Measurements from ENCODE around the gene LBX1.

Gene LBX1

DNA sequence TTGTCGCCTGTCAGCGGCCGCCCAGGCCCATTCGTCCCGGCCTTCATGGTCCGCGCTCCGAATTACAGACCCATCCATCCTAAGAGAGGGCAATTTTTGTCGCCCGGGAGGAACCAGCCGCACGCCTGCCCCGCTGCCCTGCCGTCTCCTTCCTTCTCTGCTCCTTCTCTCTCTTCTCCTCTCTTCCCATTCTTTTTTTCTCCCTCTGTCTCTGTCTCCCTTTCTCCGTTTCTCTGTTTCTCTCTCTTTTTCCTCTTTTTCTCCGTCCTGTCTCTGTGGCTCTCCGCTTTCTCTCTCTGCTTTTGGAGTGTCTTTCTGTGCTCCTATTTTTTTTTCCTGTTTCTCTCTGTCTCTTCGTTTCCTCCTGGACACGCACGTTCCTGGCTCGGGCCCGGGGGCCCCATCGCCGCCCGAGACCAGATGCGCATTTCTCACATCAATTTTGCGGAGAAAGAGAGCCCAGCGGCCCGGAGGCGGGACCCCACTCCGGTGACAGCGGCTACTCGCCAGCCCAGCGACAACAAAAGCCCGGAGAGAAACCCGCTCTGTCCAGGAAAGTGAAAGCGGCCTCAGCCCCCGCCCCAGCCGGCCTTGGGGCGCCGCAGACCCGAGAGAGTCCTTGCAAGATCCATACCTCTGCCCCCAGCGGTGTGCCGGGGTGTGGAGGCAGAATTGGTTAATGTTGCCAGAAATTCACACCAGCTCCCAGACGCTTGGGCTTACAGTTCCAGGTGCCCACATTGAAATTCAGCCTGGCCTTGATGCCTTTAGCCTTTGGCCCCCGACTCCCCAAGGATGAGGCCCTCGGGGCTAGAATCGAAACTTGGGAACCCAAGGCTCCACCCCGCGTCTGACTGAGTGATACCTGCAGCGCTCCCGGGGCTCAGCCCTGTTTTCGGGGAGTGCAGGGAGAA lies 4.1 kb downstream of the LBX1 start:
- no peak for DNase-seq

DNA sequence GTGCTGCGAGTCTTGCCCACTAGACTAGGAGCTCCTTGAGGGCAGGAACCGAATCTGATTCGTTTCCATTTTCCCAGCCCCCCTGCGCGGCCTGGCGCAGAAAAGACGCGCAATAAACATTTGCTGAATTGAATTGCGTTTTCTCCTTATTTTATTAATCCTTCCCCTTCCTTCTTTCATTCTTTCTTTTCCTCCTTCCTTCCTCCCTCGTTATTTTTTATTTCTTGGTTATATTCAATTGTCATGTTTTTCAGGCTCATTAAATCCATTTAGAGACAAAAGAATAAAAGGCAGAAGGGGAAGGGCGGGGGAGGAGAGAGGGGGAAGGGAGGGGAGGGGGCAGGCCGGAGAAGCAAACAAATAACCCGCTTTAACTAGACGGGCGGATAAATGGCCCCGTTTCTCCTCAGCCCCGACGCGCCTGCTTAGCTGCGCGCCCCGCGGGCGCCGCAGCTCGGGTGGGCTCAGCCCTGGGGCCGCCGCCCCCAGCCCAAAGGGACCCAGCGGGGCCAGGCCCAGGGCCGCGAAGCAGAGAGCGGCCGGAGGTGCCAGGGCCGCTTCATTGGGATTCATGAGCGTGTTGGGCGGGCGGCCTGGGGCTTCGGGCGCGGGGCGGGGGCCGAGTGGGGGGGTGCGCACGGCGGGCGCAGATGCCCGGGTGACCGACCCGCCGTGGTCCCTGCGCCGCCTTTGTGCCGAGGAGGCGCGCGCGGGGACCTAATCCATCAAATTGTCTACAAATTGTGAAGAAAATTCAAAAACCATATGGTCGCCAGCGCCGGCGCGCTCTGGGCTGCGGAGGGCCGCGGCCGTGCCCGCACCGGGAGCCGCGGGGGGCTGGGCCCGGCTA lies 5.0 kb downstream of the LBX1 start:
- no peak for DNase-seq

- DNase-seq: no peak
These were observed 5.8 kb downstream of the LBX1 start for GRCh38 chr10:101223274-101224059.

GRCh38 chr10:101222683-101223273 lies 6.5 kb downstream of the LBX1 start:
- no peak for DNase-seq

- DNase-seq: no peak
These were observed 7.2 kb downstream of the LBX1 start for GRCh38 chr10:101221963-101222531.

- DNase-seq: no peak
These were observed 7.7 kb downstream of the LBX1 start for GRCh38 chr10:101221549-101221948.

GRCh38 chr10:101219946-101220451 lies 9.3 kb downstream of the LBX1 start:
- DNase-seq: no peak

DNA sequence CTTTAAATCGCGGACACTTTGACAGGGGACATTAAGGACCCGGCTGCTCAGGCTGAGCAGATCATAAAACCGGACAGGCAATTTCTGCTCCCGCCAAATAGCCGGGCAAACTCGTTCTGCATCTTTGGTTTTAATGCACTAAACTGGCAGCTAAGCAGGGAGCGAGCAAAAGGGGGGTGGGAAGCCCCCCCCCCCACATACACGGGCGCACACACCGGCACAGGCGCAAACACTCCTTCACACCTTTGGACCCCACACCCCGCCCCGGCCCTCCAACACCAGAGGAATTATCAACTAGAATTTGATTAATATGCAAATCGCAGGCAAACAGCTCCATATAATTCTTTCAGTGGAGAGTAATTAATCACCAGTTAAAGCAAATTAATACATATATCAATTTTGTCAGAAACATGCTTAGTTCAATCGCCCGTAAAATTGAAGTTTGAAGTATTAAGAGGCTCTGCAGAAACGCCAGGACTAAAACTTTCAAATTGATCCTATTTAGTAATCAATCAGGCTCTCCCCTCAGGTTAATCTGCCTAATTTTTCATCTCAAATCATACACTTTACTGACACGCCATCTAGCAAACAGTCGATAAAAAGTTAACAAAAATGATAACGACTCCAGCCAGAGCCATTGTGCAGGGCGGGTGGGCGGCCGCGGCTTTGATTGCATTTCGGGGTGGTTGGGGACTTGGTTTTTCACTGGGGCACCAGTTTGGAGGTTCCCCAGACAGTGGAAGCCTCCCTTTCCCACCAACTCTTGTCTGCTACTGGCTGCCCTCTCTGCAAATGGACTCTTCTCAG lies 9.9 kb downstream of the LBX1 start:
- DNase-seq: no peak

DNA sequence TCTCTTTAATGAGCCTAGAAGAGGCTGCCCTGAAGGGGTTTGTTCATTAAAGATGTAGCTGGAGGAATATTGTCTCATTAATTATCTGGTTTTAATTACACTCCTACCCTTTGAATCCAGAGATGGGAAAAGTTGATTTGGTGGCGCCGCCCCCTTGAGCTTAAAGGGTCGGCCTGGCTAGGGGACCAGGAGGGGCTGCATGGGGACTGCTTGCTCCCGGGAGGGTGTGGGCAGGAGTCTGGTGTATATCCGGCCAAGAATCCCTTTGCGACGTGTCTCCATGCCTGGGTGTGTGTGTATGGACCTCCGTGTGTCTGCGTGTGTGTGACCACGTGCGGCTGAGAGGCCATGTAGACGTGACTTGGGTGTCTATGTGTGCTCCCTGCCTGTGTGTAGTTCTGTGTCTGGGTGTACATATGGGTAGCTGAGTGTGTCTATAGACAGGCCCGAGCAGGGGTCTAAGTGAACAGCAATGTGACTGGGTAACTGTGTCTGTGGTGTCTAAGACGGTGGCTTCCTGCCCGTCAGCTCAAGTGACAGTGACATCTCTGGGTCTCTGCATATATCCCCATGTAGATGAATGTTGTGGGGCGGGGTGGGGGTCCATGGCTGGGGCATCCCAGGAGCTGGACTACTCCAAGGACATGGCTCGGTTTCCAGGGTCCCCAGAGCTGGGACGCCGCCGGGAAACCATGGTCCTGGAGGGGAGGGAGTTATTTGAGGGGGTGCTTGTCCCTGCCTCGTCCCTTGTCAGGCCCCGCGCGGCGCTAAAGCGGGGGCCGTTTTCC lies 10.7 kb downstream of the LBX1 start:
- no peak for DNase-seq

GRCh38 chr10:101217450-101218281 lies 11.6 kb downstream of the LBX1 start:
- no peak for DNase-seq

GRCh38 chr10:101217044-101217425 lies 12.2 kb downstream of the LBX1 start:
- DNase-seq: no peak

GRCh38 chr10:101216207-101217043 lies 12.8 kb downstream of the LBX1 start:
- DNase-seq: no peak

DNA sequence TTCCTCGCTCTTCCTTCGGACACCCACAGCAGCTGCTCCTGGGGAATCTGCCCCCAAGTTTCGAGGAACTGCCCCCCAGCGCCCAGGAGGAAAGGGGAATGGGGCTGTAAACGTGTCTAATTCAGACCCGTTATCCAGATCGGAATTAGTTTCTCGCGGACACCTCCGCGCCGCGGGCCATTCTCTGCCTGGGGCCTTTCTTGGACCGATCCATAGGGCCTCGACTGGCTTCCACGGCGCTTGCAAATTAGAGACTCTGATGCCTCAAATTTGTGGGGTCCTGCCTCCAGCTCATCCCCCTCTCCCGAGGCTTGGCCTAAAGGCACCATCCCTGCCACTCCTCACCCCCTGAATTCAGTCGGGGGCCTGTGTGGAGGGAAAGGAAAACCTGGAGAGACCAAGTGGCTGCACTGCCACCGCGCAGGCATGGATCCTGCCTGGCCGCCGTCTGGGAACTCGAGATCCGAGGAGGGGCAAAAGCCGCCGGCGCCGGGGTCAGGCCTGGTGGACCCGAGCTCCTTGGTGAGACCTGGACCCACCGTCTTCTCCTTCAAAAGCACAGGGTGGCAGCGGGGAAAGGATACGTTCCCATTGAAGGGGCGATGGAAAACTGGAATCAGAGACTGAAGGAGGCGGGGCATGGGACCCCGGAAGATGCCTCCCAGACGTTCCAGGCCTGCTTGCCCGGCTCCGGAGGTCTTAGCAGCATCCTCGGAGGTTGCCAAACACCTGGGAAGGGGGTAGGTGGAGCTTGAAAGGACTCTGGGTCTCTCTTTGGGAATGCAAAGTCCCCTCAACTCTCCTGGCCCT lies 13.7 kb downstream of the LBX1 start:
- no peak for DNase-seq

GRCh38 chr10:101214446-101215396 lies 14.5 kb downstream of the LBX1 start:
- DNase-seq: peak; percentile 81

DNA sequence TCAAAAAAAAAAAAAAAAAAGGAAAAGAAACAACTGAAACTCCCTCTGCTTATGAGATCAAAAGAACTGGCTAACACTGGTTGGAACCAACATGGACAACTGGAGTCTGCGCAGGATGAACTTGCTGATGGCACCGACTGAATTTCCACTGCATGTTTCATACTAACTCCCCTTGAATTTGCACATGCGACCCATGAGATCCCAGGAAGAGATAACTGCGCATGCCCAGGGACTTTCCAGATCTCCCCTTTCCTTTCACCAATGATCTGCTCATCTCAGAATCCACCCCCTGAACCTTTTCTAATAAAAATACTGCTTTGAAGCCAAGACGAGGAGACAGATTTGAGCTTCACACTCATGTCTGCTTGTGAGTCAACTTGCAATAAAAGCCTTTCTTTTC lies 20.7 kb downstream of the LBX1 start:
- no peak for DNase-seq

- DNase-seq: no peak
These were observed 22.2 kb downstream of the LBX1 start for GRCh38 chr10:101207026-101207425.

All from stimulated activated CD4-positive, alpha-beta T cell treated with anti-CD3 and anti-CD28 coated beads, Interleukin-4, amount 100 ng/mL, for 1 hour (primary cell).